ENCODE results near the gene CD248.
"Not testable (repeated sequence)": the region's sequence is repeated elsewhere in the genome, so short reads cannot be mapped to it uniquely, and the experiment has no call there.

Gene CD248

DNA sequence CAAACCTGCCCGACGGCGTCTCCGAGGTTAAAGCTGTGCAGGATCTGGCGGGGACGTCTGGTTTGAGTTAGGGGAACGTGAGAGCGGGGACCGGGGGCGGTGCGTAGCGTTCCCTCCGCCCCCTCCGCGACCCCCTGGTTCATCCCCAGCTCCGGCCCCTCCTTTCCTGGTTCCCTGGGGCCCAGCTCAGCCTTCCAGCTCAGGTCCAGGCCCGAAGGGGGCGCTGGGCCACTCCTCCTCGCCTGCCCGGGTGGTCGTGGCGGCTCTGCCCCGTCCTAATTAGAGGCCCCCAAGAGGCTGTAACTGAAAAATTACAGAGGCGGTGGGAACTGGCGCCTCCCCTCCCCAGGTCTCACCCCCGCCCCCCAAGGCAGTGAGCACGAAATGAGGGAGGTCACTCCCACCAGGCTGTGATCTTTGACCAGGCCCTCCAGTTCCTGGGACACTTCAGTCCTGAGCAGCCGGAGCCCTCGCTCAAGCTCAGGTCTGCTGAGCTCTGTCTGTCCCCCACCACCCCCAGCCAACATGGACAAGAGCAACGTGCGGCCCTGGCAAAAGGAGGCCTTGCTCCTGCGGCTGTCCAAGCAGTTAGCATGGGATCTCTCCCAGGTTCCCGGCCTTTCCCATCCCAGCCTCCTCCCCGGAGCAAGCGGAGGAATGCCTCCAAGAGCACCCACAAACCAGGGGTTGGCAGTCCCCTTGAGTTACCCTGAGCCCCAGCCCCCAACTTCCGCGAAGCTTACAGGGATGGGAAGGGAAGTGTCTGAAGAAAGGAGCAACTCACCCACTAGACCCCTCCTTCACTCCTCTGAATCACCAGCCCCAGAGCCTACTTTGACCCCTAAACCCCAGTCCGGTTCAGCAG, 3.3 kb downstream of the CD248 start:
- DNase-seq = no peak

DNA sequence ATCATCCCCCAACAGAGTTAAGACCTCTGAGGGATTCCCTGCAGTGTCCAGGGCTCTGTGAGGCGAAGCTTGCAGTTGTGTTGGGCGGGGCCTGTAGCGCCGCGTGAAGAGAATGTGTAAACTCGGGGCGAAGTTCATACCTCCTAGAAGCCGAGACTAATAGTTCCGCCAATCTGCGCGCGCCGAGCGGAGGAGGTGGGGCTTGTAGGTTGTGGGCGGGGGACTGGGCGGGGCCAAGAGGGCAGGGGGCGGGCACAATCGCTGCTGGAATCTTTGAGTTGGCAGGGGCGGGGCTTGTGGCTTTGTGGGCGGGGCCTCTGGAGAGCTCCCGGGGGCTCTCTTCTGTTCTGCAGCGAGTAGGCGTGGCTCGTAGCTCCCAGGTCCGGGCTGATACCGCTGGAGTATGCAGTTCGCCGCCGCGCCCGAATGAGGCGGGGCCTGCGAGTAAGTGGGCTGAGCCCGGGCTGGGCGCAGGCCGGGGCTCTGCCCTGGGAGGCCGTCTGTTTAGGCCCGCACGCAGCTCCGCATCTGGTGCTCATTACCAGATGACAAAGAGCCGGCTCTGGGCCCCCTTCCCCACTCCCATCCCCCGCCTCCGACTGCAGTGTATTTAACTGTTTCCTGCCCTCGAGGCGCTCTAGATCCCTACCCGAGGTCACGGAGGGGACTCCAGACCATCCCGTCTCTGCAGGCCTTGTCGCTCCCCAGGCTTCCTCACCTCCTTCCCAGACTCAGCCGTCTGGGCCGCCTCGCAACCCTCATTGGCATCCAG, 4.1 kb downstream of the CD248 start:
- peak in 55 of 56 donors; percentile 52 to 99 (median 90) for DNase-seq

DNA sequence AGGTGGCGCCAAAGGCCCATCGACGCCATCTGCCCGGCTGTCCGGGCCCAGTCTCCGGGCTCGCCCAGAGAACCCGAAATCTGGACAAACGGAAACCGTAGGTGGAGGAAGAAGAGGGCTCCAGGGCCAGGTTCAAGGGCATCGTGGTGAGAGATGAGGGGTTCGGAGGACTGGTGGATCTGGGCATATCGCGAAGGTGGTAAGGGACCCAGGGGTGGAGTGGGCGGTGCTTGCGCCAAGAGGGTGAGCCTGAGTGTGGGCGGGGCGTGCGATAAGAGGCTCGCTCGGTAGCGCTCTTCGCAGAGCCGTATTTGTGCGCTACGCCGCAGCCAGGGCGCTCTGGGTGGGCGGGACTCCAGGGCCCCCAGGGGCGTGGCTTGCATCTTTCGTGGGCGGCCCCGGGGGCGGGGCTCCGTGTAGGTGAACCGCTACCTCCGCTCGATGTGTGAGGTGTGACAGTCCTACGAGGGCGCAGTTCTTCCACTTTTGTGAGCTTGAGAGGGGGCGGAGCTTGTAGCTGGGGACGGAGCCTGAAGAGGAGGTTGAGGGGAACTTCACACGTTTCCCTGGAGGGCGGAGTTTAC, 4.8 kb downstream of the CD248 start:
- DNase-seq = peak in 53 of 56 donors; percentile 37 to 89 (median 80)

DNA sequence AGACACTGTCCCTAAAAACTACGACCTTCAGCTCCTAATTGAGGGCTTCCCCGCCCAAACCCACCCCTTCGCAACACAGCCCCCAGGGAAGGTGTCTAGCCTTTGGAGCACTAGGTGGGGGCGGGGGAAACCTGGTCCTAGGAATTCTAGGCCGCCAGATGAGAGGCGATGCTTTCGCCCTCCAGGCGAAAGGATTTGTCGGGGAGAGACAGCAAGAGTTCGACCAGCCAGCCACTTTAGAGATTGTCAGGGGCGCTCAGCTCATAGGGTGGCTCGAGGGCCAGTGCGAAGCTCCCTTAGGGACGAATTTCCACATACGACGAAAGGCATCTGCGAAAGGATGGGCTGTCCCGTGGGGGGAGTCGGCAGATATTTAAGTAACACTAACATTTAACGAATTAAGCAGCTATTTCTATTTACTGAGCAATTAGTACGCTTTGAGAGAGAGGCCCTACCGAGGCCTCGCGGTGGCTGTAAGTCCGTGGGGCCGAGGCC, 5.3 kb downstream of the CD248 start:
- no peak for DNase-seq

DNA sequence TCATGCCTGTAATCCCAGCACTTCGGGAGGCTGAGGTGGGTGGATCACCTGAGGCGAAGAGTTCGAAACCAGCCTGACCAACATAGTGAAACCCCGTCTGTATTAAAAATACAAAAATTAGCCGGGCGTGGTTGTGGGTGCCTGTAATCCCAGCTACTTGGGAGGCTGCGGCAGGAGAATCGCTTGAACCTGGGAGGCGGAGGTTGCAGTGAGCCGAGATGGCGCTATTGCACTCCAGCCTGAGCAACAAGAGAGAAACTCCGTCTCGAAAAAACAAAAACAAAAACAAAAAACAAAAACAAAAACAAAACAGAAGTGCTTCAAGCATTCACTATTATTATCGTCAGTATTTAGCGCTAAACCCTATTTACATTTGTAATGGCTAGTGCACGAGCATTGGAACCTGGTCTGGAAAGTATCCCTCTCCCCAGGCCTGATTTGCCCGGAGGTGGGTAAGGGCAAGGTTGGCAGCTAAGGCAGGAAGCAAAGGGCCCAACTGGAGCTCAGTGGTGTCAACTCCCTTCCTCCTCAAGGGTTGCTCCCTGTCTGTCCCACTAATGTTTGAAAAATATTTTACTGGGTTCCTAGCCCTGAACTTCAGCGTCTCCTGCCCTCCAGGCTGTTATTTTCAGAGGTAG, 5.9 kb downstream of the CD248 start:
- DNase-seq = not testable (repeated sequence)

DNA sequence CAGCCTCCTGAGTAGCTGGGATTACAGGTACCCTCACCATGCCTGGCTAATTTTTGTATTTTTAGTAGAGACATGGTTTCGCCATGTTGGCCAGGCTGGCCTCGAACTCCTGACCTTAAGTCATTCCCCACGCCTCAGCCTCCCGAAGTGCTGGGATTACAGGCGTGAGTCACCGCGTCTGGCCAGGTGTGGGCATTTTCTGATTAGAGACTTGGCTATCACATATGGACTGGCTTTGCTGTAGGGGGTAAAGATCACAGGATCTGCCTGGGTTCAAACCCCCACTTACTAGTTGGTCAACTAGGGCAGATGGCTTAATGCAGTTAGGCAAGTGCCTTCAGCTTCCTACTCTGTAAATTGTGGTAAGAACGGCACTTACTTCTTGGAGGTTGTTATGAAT, 6.5 kb downstream of the CD248 start:
- no peak for DNase-seq

DNA sequence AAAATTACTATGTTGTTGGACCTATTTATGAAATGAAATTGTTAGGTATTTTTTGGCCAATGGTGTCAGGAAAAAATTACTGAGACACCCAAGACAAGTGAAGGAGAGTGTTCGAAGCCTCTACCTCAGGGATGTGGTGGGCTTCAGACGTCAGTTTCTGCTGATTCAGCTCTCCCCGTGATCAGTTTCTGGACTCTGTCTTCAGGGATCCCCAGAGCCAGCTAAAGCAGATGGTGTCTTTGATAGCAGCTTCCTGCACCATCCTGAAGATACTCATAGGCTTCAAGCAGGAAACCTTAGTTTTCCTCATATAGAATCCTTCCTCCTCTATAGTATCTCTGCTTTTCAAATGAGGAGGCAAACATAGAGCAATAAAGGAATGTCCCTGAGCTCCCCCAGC, 7.4 kb downstream of the CD248 start:
- DNase-seq = no peak

DNA sequence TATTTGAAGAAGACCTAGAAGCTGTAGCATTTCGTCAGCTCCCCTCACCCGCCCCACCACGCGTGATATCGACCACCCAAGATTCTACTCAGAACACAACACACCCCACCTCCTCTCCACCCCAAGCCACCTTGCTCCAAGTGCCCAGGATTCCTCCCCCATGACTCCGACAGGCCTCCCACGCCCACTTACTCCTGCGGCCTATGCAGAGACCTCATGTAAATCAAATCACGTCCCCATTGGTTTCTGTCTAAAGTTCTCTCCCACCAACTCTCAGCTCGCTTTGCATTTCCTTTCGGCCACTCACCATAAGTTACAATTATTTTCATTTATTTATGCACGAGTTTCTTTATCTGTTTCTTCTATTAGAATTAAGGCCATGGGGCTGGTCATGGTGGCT, 14.2 kb downstream of the CD248 start:
- no peak for DNase-seq

DNA sequence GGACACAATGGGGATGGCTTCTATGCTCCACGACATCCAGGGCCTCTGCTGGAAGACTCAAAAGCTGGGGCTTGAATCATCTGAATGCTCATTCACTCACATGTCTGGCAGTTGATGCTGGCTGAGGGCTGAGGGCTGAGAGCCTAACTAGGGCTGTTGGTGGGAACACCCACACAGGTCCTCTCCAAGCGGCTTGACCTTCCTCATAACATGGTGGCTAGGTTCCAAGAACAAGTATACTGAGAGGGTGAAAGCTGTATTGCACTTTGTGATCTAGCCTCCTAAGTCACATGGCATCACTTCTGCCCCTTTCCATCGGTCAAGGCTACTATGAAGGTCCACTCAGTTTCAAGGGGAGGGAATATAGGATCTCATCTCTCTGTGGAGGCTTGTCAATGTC, 17.7 kb downstream of the CD248 start:
- DNase-seq = no peak

DNA sequence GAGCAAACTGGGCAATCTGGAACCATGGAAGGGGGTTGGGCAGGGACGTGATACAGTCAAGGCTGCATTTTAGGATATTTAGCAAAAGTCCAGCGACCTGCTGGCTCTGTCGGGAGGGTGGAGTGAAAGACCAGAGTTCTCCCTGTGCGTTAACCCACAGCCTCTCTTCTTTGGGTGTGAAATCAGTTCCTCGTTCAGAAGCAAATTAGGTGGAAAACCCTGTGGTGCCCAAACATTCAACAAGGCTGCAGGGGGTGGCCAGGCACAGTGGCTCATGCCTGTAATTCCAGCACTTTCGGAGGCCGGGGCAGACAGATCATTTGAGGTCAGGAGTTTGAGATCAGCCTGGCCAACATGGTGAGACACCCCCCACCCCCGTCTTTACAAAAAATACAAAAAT, 19.2 kb downstream of the CD248 start:
- DNase-seq = no peak

DNA sequence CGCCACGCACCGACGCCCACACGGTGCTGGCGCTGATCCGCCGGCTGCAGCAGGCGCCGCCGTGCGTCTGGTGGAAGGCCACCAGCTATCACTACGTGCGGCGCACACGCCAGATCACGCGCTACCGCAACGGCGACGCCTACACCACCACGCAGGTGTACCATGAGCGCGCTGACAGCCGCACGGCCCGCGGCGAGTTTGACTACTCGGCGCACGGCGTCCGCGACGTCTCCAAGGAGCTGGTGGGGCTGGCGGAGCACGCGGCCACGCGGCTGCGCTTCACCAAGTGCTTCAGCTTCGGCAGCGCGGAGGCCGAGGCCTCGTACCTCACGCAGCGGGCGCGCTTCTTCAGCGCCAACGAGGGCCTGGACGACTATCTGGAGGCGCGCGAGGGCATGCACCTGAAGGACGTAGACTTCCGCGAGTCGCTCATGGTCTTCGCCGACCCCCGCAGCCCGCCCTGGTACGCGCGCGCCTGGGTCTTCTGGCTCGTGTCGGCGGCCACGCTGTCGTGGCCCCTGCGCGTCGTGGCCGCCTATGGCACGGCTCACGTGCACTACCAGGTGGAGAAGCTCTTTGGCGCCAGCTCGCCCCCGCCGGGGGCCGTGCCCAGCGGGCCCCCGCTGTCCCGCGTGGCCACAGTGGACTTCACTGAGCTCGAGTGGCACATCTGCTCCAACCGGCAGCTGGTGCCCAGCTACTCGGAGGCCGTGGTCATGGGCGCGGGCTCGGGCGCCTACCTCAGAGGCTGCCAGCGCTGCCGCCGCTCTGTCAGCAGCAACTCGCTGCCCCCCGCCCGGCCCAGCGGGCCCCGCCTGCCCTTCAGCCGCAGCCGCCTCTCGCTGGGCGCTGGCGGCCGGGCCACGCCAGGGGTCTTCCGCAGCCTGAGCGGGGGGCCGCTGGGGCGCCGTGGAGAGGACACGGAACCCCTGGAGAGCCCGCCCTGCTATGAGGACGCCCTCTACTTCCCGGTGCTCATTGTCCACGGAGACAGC, 21.9 kb downstream of the CD248 start:
- no peak for DNase-seq

DNA sequence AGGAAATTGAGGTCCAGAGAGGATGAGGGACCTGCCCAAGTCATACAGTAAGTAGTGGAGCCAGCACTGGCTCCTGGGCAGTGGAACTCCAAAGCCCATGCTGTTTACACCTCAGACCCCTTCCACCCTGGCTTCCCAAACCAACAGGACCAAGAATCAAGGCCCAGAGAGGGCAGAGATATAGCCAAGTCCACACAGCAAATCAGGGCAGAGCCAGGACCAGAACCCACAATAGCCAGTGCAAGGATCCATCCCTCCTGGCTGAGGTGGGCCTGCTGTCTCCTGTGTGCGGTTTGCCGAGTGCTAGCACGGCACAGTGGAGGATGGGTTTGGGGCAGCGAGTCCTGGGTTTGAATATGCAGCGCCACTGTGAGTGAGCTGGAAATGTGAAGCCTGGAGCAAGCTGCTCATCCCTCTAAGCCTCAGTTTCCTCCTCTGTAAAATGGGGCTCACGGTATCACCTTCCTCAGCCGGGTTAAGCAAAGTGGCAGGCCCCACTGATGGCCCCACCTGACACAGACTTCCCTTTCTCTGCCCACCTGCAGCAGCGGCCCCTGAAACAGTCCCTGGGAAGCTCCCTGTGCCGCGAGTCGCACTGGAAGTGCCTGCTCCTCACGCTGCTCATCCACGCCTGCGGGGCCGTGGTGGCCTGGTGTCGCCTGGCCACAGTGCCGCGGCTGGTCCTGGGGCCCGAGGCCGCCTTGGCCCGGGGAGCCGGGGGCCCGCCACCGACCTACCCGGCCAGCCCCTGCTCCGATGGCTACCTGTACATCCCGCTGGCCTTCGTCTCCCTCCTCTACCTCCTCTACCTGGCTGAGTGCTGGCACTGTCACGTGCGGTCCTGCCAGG, 22.8 kb downstream of the CD248 start:
- DNase-seq = no peak

DNA sequence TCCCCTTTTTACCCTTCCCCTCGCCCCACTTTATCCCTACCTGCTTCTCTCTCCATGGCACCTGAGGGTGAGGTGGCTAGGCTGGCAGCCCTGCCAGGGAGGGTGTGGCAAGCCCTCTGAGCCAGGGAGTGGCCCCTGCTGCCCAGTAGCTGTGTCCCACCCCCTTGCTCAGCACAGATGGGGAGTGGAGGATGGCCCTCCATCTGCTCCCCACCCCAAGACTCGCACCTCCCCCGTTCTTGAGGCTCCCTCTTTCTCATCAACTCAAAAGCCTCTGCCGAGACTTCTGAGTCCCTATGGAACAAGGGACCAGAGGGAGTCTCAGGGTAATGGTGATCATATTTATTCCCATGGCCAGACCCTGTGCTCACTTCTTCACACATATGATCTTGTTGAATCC, 23.5 kb downstream of the CD248 start:
- no peak for DNase-seq

DNA sequence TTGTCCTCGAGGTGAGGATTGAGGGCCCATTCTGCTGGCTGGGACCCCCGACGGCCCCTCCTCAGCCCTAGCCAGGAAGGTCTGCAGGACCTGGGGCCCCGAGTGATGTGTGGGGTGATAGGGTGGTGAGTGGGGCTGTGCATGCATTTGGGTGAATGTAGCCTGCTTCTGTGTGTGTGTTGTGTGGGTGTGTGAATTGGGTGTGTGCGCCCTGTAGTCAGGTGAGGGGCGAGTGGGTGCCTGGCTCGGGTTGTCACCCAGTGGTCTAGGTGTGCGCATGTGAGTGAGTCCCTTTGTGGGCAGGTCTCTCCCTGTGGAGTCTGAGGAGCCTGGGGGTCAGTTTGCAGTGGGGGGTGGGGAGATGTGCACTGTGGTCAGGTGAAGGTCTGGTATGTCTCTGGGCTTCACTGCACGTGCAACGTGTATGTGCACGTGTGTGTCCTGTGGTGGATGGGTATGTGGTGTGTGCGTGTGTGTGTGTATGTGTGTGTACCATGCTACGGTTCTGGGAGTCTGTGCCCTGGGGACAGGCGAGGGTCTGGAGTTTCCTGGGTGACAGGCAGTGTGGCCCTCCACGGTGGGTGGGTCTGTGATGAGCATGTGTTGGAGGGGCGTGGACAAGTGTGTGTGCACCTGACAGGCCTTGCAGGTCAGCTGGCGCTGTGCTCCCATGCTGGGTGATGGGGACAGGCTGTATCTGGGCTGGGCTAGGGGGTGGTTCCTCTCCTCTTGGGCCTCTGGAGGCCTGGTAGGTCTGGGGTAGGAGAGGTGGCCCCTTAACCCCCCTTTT, 24.1 kb downstream of the CD248 start:
- peak in 1 of 56 donors; percentile 58 for DNase-seq

DNA sequence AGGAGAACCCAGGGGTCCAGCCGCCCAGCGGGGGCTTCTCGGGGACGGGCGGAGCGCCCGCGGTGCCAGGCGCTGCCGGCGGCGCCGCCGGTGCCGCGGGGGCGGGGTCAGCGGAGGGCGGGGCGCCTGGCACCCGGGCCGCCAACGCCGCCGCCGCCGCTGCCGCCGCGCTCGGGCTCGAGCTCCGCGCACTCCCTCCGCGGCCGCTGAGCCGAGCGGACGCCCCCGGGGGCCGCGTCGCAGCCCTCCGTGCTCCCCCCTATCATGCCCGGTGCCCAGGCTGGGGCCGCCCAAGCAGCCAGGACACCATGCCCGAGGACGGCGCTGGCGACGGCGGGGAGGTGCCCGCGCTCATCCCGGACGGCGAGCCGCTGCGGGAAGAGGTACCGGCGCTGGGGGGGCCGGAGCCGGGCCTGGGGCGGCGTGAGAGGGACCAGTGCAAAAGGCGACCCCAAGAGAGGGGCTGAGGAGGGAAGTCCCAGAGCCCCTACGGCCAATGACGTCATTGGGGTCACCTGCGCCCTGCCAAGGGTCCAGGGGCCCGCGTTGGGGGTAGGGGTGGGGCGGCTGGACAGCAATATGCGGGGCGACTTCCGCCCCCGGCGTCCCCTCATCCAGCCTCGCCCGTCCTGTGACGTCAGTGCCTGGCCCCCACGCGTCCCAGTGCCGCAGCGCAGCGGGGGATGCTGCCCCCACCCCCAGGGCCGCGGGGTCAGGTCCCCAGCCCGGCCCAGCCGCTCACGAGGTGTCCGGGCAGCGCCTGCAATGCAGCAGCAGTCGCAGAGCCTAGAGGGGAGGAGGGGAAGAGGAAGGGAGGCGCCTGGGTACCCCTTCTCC, 24.9 kb downstream of the CD248 start, which contains the start of gene TMEM151A:
TMEM151A (plus strand) TSS at position 189 of the 837 bp plus-strand sequence; CDS start at position 309, 120 bp downstream.
- DNase-seq = peak in 17 of 56 donors; percentile 18 to 83 (median 37)

DNA sequence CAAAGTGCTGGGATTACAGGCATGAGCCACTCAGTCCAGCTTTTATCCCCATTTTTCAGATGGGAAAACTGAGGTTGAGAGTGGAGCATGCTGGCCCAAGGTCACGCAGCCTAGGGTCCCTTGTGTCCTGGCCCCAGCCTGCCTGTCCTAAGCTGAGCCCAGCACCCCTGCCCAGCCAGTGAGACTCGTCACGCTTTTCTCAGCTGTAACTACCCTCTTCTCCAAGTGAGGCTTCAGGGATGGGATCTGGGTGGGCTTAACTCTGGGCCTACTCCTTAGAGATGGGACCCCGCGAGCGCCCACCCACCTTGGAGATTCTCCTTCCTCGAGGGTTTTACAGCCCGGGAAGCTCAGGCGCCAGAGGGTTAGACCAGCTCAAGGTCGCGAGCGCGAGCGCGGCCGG, 25.5 kb downstream of the CD248 start:
- peak in 6 of 56 donors; percentile 28 to 57 (median 41) for DNase-seq

DNA sequence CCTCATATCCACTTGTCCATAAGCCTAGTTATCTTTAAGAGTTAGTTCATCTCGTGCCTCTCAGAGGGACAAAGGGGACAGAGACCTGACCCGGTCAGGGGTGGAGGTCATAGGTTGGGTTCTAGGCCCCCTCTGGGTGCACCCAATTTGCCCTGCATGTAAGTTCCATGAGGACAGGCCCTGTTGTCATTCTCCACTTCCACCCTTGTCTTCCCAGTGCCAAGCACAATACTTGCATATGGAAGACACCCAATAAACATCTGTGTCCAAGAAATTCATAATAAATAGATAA, 26.6 kb downstream of the CD248 start:
- no peak for DNase-seq
